Bone marrow (tissue), 2 donors: ENCODE results near the gene NPR1.
"Not testable (repeated sequence)": the region's sequence is repeated elsewhere in the genome, so short reads cannot be mapped to it uniquely, and the experiment has no call there.

Experiments
- DNase-seq, 2 donors: peaks; one replicate each; lab custom pipeline; 2025; lab: John Stamatoyannopoulos, UW

NPR1 gene

GRCh38 chr1:153682730-153683129, 4.2 kb downstream of the NPR1 start:
- no peak for DNase-seq

GRCh38 chr1:153683854-153684253, 5.4 kb downstream of the NPR1 start:
- DNase-seq = no peak

GRCh38 chr1:153684892-153685291, 6.4 kb downstream of the NPR1 start:
- DNase-seq = no peak

- DNase-seq = no peak
Observed at GRCh38 chr1:153685544-153686340, 7.3 kb downstream of the NPR1 start.

- no peak for DNase-seq
Observed at GRCh38 chr1:153687346-153688125, 9.0 kb downstream of the NPR1 start.

- DNase-seq = no peak
Observed at GRCh38 chr1:153688276-153688675, 9.8 kb downstream of the NPR1 start.

- DNase-seq = no peak
Observed at GRCh38 chr1:153688736-153689328, 10.3 kb downstream of the NPR1 start.

GRCh38 chr1:153693466-153693865, 15.0 kb downstream of the NPR1 start:
- DNase-seq = no peak

GRCh38 chr1:153696741-153697140, 18.3 kb downstream of the NPR1 start:
- no peak for DNase-seq

- no peak for DNase-seq
Observed at GRCh38 chr1:153697191-153698019, 18.9 kb downstream of the NPR1 start.

GRCh38 chr1:153698020-153698922, 19.8 kb downstream of the NPR1 start:
- DNase-seq = no peak

- DNase-seq = no peak
Observed at GRCh38 chr1:153698923-153699714, 20.6 kb downstream of the NPR1 start.

GRCh38 chr1:153699768-153700167, 21.3 kb downstream of the NPR1 start:
- DNase-seq = no peak

- DNase-seq = no peak
Observed at GRCh38 chr1:153705484-153705883, 27.0 kb downstream of the NPR1 start.

GRCh38 chr1:153711026-153711425, 32.5 kb downstream of the NPR1 start:
- no peak for DNase-seq

- not testable (repeated sequence) for DNase-seq
Observed at GRCh38 chr1:153716211-153716610, 37.7 kb downstream of the NPR1 start.

GRCh38 chr1:153717330-153717729, 38.8 kb downstream of the NPR1 start:
- no peak for DNase-seq

- DNase-seq = no peak
Observed at GRCh38 chr1:153723687-153724086, 45.2 kb downstream of the NPR1 start.

GRCh38 chr1:153724634-153725033, 46.1 kb downstream of the NPR1 start:
- DNase-seq = not testable (repeated sequence)
